ENCODE data around the gene TRIM73.
"Not testable (repeated sequence)": the region's sequence is repeated elsewhere in the genome, so short reads cannot be mapped to it uniquely, and the experiment has no call there.

The TRIM73 gene

GRCh38 chr7:75395329-75395728 lies at the start of gene TRIM73:
TRIM73 (plus strand) TSS chr7:75395629; CDS start chr7:75398934, 3,305 bp downstream.
- TF ChIP-seq, protein P1, sequence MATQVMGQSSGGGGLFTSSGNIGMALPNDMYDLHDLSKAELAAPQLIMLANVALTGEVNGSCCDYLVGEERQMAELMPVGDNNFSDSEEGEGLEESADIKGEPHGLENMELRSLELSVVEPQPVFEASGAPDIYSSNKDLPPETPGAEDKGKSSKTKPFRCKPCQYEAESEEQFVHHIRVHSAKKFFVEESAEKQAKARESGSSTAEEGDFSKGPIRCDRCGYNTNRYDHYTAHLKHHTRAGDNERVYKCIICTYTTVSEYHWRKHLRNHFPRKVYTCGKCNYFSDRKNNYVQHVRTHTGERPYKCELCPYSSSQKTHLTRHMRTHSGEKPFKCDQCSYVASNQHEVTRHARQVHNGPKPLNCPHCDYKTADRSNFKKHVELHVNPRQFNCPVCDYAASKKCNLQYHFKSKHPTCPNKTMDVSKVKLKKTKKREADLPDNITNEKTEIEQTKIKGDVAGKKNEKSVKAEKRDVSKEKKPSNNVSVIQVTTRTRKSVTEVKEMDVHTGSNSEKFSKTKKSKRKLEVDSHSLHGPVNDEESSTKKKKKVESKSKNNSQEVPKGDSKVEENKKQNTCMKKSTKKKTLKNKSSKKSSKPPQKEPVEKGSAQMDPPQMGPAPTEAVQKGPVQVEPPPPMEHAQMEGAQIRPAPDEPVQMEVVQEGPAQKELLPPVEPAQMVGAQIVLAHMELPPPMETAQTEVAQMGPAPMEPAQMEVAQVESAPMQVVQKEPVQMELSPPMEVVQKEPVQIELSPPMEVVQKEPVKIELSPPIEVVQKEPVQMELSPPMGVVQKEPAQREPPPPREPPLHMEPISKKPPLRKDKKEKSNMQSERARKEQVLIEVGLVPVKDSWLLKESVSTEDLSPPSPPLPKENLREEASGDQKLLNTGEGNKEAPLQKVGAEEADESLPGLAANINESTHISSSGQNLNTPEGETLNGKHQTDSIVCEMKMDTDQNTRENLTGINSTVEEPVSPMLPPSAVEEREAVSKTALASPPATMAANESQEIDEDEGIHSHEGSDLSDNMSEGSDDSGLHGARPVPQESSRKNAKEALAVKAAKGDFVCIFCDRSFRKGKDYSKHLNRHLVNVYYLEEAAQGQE (IDR thresholded peaks at IDR 0.05; ENCODE audit: low read depth) = not testable (repeated sequence)
- TF ChIP-seq CREB1 (IDR thresholded peaks at IDR 0.05; ENCODE audit: low read depth); CEBPB (IDR thresholded peaks at IDR 0.05): not testable (repeated sequence)

GRCh38 chr7:75452494-75452955 lies 57.1 kb downstream of the TRIM73 start:
- TF ChIP-seq RAD21 (IDR thresholded peaks at IDR 0.05; ENCODE audit: low read depth) = peak; percentile 19; the same call in 1 of the 2 replicates

Measured in Ishikawa (cell line).